NCI-H1930 (cell line): ENCODE results near the gene FASTK.

Experiments used
- DNase-seq, 2 experiments: peaks; one replicate each; lab custom pipeline; 2025; lab: John Stamatoyannopoulos, UW

The FASTK gene

DNA sequence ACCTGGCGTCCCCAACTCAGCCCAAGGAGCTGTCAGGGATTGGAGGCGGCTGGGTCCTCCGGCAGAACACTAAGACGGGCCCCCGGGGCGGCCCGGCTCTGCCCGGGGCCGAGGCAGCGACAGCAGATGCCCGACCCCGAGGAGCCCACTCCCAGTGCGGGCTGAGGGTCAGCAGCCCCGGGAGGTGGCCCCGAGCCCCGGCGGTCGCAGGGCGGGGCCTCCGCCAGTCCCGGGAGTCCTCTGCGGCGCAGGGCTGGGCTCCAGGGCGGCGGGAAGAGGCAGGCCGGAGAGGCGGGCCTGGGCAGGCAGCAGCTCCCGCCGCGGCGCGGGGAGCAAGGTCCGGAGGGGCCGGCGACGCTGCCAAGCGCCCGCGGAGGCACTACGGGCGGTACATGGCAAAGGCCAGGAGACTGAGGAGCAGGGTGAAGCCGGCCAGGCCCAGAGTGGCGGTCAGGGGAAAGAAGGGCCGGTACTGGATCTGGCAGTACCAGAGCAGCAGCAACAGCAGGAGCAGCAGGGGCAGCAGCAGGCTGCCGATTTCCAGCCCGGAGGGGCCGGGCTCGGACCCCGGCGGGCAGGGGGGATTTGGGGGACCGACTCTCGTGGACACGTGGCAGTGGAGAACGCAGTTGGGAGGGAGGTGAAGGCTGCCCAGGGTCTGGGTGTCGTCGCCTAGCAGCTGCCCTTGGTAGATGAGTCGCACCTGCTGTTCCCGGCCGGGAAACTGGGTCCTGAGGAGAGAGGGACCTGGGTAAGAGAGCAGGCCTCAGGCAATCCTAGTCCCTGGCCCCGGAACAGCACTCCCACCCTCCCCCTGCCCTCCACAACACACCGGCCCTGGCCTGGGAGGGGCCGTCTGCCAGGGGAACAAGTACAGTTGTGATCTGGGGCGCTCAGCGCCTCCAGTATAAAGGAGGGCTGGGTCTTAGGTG, 827 bp upstream of the FASTK start:
- DNase-seq = no peak

GRCh38 chr7:151080067-151080521, 515 bp downstream of the FASTK start:
- no peak for DNase-seq

GRCh38 chr7:151079199-151079910, 1.3 kb downstream of the FASTK start:
- no peak for DNase-seq

DNA sequence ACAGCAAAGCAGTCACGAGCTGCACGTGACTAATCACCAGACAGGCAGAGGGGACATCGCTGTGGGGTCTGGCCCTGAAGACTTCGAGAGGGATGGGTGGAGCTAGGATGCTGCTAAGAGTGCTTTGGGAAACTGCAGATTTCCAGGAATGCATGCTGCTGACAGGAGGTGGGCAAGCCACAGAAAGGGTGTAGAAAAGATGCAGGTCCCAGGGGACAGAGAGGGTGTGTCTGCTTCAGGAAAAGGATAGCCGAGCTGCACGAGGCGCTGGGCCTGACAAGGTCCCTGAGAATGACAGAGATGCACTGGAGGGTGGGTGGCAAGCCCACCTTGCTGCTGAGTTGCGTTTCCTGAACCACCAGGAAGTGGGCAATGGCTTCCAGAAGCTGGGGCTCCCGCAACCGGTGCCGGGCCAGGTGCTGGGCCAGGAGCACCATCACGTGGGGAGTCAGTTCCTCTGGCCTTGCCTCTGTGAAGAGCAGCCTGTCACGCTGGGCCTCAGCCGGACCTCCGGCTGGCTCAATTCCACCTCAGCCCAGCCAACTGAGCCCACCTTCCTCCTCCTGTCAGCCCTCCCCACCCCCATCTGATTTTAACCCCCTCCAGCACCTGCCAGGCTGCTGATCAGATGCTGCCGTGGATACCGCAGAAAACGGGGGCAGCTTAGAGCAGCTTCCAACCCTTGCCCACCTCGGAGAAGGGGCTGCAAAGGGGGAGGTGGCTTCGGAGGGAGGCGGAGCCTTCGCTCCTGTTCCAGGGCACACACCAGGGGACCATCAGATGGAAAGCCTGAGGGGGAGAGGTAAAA, 2.2 kb downstream of the FASTK start:
- DNase-seq = no peak

DNA sequence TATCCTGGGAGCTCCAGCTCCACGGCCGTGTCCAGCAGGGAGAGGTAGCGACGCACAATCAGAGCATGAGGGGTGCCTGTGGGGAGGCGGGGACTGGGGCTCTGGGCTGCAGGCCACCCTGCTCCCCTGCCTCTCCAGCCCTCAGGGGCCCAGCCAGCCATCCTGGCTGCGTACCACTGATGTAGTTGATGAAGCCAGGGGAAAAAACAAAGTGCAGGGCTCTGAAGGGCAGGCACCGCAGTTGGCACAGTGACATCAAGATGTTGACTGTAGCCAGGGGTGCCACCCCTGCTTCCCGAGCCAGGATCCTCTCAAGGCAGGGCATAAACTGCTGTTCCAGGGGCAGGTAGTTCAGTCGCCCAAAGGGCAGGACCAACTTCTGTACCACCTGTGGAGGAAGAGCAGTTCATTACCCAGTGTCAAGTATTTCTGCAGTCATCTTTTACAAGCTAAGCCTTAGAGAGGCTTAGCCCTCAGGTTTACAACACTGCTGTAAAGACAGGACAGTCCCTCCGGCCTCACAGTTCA, 2.8 kb downstream of the FASTK start:
- no peak for DNase-seq

GRCh38 chr7:151076863-151077704, 3.5 kb downstream of the FASTK start:
- no peak for DNase-seq

DNA sequence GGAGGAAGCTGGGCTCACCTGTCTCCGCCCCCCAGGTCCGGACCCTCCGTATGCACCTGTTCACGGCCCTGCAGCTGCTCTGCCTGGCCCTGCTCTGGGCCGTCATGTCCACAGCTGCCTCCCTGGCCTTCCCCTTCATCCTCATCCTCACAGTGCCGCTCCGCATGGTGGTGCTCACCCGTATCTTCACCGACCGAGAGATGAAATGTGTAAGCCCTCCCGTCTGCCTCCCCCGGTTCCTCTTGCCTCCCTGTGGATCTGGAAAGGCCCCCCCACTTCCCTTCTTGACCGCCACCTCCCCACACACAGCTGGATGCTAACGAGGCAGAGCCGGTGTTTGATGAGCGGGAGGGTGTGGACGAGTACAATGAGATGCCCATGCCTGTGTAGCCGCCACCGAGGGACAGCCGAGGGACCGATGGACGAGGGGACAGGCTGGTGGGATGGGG, 4.6 kb downstream of the FASTK start:
- DNase-seq = no peak

DNA sequence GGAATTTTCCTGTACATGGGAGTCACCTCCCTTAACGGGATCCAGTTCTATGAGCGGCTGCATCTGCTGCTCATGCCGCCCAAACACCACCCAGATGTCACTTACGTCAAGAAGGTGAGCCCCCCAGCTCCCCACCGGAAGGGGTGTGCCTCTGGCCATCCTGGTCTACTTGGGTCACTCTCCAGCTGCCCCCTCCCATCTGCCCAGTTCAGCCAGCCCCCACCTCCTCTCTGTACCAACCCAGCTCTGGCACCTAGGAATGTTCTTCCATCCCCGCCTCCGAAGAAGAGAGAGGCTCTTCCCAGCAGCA, 5.0 kb downstream of the FASTK start:
- no peak for DNase-seq

DNA sequence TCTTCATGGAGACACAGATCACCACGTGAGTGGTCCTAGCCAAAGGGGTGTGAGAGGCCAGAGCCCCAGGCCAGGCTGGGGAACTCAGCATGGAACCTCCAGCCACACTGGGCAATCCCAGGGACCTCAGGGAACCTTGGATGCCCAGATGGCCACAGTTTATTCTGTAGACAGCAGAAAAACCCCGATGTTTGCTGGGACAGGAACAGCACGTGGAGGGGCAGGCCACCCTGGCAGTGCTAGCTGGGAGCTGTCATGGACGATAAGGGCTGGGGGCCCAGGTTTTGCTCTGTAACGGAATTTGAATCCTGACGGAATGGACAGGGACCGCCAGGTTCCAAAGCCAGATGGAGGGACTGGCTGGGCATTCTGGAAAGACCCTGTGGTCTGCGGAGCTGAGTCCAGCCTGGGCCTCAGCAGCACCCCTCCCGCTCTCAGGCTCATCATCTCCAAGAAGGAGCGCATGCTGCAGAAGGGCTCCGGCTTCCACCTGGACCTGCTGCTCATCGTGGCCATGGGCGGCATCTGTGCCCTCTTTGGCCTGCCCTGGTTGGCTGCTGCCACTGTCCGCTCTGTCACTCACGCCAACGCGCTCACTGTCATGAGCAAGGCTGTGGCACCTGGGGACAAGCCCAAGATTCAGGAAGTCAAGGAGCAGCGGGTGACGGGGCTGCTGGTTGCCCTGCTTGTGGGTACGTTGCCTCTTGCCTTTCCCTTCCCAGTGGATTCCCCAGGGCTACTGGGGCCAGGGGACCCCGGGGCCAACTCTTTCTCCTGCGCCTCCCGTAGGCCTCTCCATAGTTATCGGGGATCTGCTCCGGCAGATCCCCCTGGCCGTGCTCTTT, 5.6 kb downstream of the FASTK start:
- no peak for DNase-seq

DNA sequence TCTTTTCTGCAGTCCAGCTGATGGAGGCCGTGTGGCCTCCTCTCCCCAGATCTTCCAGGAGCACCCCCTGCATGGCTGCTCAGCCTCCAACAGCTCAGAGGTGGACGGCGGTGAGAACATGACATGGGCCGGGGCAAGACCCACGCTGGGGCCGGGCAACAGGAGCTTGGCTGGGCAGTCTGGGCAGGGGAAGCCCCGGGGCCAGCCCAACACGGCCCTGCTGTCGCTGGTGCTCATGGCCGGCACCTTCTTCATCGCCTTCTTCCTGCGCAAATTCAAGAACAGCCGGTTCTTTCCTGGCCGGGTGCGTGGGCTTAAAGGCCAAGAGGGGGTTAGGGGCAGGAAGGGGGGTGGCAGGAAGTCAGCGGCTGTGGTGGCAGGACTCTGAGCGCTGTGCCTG, 6.6 kb downstream of the FASTK start:
- no peak for DNase-seq

DNA sequence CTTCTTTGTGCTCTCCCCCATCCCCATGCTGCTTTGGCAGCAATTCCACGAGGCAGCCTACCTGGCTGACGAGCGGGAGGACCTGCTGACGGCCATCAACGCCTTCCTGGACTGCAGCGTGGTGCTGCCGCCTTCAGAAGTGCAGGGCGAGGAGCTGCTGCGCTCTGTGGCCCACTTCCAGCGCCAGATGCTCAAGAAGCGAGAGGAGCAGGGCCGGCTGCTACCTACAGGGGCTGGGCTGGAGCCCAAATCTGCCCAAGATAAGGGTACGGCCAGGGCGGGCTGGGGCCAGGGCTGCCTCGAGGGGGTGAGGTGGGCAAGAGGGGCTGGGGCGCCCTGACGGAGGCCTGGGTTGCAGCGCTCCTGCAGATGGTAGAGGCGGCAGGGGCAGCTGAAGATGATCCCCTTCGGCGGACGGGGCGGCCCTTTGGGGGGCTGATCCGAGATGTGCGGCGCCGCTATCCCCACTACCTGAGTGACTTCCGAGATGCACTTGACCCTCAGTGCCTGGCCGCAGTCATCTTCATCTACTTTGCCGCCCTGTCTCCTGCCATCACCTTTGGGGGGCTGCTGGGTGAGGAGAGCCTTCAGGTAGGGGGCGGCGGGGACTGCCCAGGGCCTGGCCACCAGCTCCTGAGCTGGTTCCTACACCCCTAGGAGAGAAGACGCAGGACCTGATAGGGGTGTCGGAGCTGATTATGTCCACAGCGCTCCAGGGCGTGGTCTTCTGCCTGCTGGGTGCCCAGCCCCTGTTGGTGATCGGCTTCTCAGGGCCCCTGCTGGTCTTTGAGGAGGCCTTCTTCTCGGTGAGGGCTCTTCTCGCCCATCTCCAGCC, 9.4 kb downstream of the FASTK start:
- DNase-seq = no peak

- no peak for DNase-seq
Observed at GRCh38 chr7:151070574-151070960, 10.0 kb downstream of the FASTK start.

GRCh38 chr7:151069841-151070573, 10.6 kb downstream of the FASTK start:
- DNase-seq = no peak

GRCh38 chr7:151068069-151068773, 12.4 kb downstream of the FASTK start:
- no peak for DNase-seq

DNA sequence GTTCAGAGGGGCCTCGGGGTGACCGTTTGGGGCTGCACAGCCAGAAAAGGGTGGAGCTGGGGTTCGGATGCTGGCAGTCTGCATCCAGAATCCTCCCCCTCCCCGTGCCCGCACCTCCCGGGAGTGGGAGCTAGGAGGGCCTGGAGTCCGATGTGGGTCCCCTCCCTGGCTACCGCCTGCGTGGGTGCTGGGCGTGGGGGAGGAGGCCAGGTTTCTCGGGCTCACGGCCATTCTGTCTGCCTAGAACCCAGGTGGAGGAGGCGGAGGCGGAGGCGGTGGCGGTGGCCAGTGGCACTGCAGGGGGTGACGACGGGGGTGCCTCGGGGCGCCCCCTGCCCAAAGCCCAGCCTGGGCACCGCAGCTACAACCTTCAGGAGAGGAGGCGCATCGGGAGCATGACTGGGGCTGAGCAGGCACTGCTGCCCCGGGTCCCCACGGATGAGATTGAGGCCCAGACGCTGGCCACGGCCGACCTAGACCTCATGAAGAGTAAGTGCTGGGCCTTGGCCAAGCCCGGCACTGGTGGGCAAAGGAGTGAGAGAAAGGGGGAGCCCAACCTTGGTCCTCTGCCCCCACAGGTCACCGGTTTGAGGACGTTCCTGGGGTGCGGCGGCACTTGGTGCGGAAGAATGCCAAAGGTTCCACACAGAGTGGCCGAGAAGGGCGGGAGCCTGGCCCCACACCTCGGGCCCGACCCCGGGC, 14.2 kb downstream of the FASTK start:
- DNase-seq = no peak

GRCh38 chr7:151065516-151065915, 15.1 kb downstream of the FASTK start:
- DNase-seq = no peak

DNA sequence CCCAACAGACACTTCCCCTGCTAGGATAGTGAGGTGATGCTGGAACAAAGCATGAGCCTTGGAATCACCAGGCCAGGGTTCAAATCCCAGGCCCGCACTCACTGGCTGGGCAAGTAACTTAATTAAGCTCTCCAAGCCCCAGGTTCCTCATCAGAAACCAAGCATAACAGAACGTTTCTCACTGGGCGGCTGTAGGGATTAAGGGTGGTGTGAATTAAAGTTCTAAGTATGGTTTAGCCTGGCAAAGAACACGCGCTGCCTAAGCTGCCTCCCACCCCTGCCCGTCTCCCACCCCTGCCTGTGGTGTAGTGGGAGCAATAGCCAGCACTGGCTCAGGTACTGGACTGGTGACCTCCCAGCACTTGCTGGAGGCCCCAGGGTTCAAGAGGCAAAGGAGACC, 15.6 kb downstream of the FASTK start:
- DNase-seq = no peak
